K562 (cell line): ENCODE data around the gene FANCI. TPM values are rescaled to one million over a fixed set of nuclear protein-coding genes. Genes with fewer than 3 reads are reported as not detected.

Experiments
- ARID2 ChIP-seq: fragments of 450-650 bp; IDR thresholded peaks from 2 replicates; pipeline ENCODE4 v1.6.1; 2017; ENCODE audit warnings: antibody characterized with exemption, mild to moderate bottlenecking
- CHD4 ChIP-seq: fragments of 200-600 bp; sonication (generic); IDR thresholded peaks from 3 replicates; pipeline ENCODE4 v1.6.1; 2012; ENCODE audit warnings: low read depth, mild to moderate bottlenecking, mixed read lengths, low read length, inconsistent platforms; ENCODE audit not compliant: insufficient read depth, insufficient replicate concordance, poor library complexity, severe bottlenecking
- CREM ChIP-seq: IDR thresholded peaks from 2 replicates; pipeline ENCODE4 v1.6.1; 2014; ENCODE audit warnings: antibody characterized with exemption, low read depth
- EHMT2 ChIP-seq: fragments of 450-650 bp; IDR thresholded peaks from 2 replicates; pipeline ENCODE4 v1.6.1; 2018; ENCODE audit warnings: antibody characterized with exemption
- ERF ChIP-seq: fragments of 450-650 bp; formaldehyde crosslinking; IDR thresholded peaks from 2 replicates; pipeline ENCODE4 v1.4.0; 2020; ENCODE audit warnings: mild to moderate bottlenecking, mixed read lengths
- MAZ ChIP-seq, 2 experiments: fragments of 450-650 bp in 1 of 2; sonication (generic) in 1 of 2; formaldehyde crosslinking; IDR thresholded peaks in 1 of 2; conservative IDR thresholded peaks in 1 of 2; 2 replicates each; pipeline versions ENCODE4 v1.4.0 to v1.5.0; 2020; ENCODE audit warnings: mild to moderate bottlenecking in 1 of 2, missing genetic modification reagents in 1 of 2
- RB1 ChIP-seq: fragments of 450-650 bp; IDR thresholded peaks from 2 replicates; pipeline ENCODE4 v1.6.1; 2017; ENCODE audit warnings: low read depth, mild to moderate bottlenecking
- RCOR1 ChIP-seq, 2 experiments: IDR thresholded peaks; 2 replicates each; pipeline ENCODE4 v1.6.1; 2012; ENCODE audit warnings: low read depth in 2 of 2, low read length in 2 of 2, borderline replicate concordance in 1 of 2, improper control_type of control experiment in 1 of 2
- SP2 ChIP-seq: IDR thresholded peaks from 2 replicates; pipeline ENCODE4 v1.6.1; 2011; ENCODE audit warnings: mild to moderate bottlenecking, low read depth, low read length, moderate library complexity; ENCODE audit not compliant: poor library complexity, severe bottlenecking; ENCODE audit errors: extremely low read depth
- SRSF1 ChIP-seq: fragments of 200-400 bp; formaldehyde crosslinking; IDR thresholded peaks from 2 replicates; pipeline ENCODE4 v1.6.1; 2017; ENCODE audit warnings: mild to moderate bottlenecking, low read depth, low read length, moderate library complexity
- SRSF9 ChIP-seq: fragments of 200-400 bp; formaldehyde crosslinking; IDR thresholded peaks from 2 replicates; pipeline ENCODE4 v1.6.1; 2017; ENCODE audit warnings: low read depth, low read length, borderline replicate concordance
- STAG1 ChIP-seq: sonication (generic); formaldehyde crosslinking; IDR thresholded peaks from 2 replicates; pipeline ENCODE4 v1.5.0; 2020; ENCODE audit warnings: missing genetic modification reagents, borderline replicate concordance
- ZFPM2 ChIP-seq: fragments of 250-450 bp; sonication (Bioruptor Pico); IDR thresholded peaks from 2 replicates; pipeline ENCODE4 v1.5.1; 2022; ENCODE audit warnings: mild to moderate bottlenecking
- ZNF134 ChIP-seq: fragments of 250-450 bp; sonication (Bioruptor Pico); conservative IDR thresholded peaks from 2 replicates; pipeline ENCODE4 v1.4.0; 2020
- ZNF197 ChIP-seq: fragments of 200-800 bp; sonication (Bioruptor generic); IDR thresholded peaks from 2 replicates; pipeline ENCODE4 v1.6.1; 2016; ENCODE audit warnings: low read depth, missing genetic modification characterization, missing compliant biosample characterization
- ZNF212 ChIP-seq: fragments of 450-650 bp; formaldehyde crosslinking; IDR thresholded peaks from 2 replicates; pipeline ENCODE4 v1.4.0; 2020; ENCODE audit warnings: mild to moderate bottlenecking
- ZNF24 ChIP-seq: fragments of 450-650 bp; IDR thresholded peaks from 2 replicates; pipeline ENCODE4 v1.6.1; 2016
- ZNF253 ChIP-seq: fragments of 250-450 bp; sonication (Bioruptor Pico); conservative IDR thresholded peaks from 2 replicates; pipeline ENCODE4 v1.6.1; 2021; ENCODE audit warnings: mild to moderate bottlenecking
- ZNF263 ChIP-seq: sonication (generic); formaldehyde crosslinking; IDR thresholded peaks from 2 replicates; pipeline ENCODE4 v1.8.0; 2022; ENCODE audit warnings: mild to moderate bottlenecking, missing genetic modification reagents, borderline replicate concordance
- polyA plus RNA-seq, 8 experiments: library from polyadenylated mRNA; depleted of rRNA in 4 of 8; stranded (reverse) in 5 of 8; unstranded in 3 of 8; fragments of >200 nt; fragmentation: Nextera tagmentation in 2 of 8; fragmentation: Illumina TruSeq in 1 of 8; extraction: Ambion mirVana in 2 of 8; extraction: Trizol in 1 of 8; gene quantifications; 2 replicates each; pipeline versions ENCODE4 v1.2.1 to v1.2.3, GENCODE V29; 2011 to 2014; ENCODE audit warnings: inconsistent platforms in 1 of 8, missing spikeins in 1 of 8
- total RNA-seq, 7 experiments: library from RNA; depleted of rRNA in 6 of 7; stranded (reverse); fragments of >200 nt in 6 of 7; fragmentation: Illumina TruSeq in 2 of 7; extraction: Trizol in 2 of 7; gene quantifications; 2 replicates each; pipeline versions ENCODE4 v1.2.1 to v1.2.3, GENCODE V29; 2011 to 2021; ENCODE audit warnings: low replicate concordance in 1 of 7
- TF ChIP-seq, protein P1 (sequence below): fragments of 250-450 bp; sonication (Bioruptor Pico); IDR thresholded peaks from 2 replicates; pipeline ENCODE4 v1.4.0; 2020
- TF ChIP-seq, protein P2 (sequence below): fragments of 250-450 bp; sonication (Bioruptor Pico); IDR thresholded peaks from 2 replicates; pipeline ENCODE4 v1.5.0; 2020; ENCODE audit warnings: mild to moderate bottlenecking, borderline replicate concordance

Gene FANCI
- total and polyA plus RNA-seq, 9 of the 15 experiments (the other 6 are each of a cell fraction or from before 2014, with no cell fraction given): 72.1 to 165 (median 131) TPM

DNA sequence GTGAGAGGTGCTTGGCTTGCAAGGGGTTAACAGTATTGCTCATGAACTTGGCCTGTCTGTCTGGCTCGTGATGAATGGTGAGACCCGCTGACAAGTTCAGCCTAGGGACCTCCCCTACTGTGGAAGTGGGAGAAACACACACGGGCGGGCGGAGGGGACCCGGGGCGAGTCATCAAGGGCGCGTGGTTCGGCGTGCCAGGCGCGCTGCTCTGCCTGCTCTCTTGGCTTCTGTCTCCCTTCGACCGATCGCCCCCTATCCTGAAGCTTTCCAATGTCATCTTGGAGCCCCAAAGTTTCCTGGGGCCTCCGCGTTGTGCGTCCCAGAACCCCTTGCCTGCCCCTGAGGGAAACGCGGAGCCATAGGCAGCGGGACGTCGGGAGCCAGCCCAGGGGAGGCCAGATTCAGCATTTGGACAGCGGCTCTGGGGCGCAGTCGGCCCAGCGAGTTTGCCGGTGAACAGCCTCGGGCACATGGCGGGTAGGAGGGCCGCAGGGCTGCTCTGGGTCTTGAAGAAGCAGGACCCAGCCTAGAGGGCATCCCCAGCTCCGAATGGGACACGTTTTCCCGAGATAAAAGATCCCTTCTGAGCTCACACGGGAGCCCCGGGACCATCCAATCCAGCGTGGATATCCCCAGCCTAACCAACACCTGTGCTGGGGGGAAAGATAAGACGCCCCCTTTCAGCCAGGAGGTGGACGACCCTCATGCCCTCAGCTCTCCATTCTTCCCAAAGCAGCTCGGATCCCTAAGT, 117.8 kb downstream of the FANCI start (continued):
- TF ChIP-seq ZFPM2: no peak
- TF ChIP-seq SP2: no peak
- TF ChIP-seq CHD4: no peak
- peak; percentile 96 for TF ChIP-seq EHMT2
- TF ChIP-seq SRSF9: no peak
- TF ChIP-seq ZNF212: no peak
- TF ChIP-seq ZNF197 (CRISPR knock-in tag): no peak
- TF ChIP-seq CREM: 0 out of 2 replicates have a peak, but pooled peaks have one; percentile 49
- peak; percentile 19; the same call in 1 of the 2 replicates for TF ChIP-seq STAG1 (CRISPR knock-in tag)
- no peak for TF ChIP-seq ZNF24
- no peak for TF ChIP-seq RB1
- TF ChIP-seq ARID2: no peak
- TF ChIP-seq ZNF134 (CRISPR knock-in tag): no peak
- peak in 1 of 2 experiments; percentile 34; a peak in 1 of 4 replicates for TF ChIP-seq MAZ (CRISPR knock-in tag; conservative IDR thresholded peaks at IDR 0.05 in 1 of 2, IDR thresholded peaks at IDR 0.05 in 1 of 2)
- no peak for TF ChIP-seq ERF (CRISPR knock-in tag)
- TF ChIP-seq RCOR1 (IDR thresholded peaks at IDR 0.05; ENCODE audit: borderline replicate concordance in 1 of 2, low read depth in 2 of 2, low read length in 2 of 2): peak in 1 of 2 experiments; percentile 64; a peak in 1 of 4 replicates
- TF ChIP-seq, protein P1, sequence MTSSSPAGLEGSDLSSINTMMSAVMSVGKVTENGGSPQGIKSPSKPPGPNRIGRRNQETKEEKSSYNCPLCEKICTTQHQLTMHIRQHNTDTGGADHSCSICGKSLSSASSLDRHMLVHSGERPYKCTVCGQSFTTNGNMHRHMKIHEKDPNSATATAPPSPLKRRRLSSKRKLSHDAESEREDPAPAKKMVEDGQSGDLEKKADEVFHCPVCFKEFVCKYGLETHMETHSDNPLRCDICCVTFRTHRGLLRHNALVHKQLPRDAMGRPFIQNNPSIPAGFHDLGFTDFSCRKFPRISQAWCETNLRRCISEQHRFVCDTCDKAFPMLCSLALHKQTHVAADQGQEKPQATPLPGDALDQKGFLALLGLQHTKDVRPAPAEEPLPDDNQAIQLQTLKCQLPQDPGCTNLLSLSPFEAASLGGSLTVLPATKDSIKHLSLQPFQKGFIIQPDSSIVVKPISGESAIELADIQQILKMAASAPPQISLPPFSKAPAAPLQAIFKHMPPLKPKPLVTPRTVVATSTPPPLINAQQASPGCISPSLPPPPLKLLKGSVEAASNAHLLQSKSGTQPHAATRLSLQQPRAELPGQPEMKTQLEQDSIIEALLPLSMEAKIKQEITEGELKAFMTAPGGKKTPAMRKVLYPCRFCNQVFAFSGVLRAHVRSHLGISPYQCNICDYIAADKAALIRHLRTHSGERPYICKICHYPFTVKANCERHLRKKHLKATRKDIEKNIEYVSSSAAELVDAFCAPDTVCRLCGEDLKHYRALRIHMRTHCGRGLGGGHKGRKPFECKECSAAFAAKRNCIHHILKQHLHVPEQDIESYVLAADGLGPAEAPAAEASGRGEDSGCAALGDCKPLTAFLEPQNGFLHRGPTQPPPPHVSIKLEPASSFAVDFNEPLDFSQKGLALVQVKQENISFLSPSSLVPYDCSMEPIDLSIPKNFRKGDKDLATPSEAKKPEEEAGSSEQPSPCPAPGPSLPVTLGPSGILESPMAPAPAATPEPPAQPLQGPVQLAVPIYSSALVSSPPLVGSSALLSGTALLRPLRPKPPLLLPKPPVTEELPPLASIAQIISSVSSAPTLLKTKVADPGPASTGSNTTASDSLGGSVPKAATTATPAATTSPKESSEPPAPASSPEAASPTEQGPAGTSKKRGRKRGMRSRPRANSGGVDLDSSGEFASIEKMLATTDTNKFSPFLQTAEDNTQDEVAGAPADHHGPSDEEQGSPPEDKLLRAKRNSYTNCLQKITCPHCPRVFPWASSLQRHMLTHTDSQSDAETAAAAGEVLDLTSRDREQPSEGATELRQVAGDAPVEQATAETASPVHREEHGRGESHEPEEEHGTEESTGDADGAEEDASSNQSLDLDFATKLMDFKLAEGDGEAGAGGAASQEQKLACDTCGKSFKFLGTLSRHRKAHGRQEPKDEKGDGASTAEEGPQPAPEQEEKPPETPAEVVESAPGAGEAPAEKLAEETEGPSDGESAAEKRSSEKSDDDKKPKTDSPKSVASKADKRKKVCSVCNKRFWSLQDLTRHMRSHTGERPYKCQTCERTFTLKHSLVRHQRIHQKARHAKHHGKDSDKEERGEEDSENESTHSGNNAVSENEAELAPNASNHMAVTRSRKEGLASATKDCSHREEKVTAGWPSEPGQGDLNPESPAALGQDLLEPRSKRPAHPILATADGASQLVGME: no peak
- no peak for TF ChIP-seq SRSF1
- peak; percentile 50; the same call in 1 of the 2 replicates for TF ChIP-seq ZNF263 (CRISPR knock-in tag)
- no peak for TF ChIP-seq ZNF253 (CRISPR knock-in tag)
- TF ChIP-seq, protein P2, sequence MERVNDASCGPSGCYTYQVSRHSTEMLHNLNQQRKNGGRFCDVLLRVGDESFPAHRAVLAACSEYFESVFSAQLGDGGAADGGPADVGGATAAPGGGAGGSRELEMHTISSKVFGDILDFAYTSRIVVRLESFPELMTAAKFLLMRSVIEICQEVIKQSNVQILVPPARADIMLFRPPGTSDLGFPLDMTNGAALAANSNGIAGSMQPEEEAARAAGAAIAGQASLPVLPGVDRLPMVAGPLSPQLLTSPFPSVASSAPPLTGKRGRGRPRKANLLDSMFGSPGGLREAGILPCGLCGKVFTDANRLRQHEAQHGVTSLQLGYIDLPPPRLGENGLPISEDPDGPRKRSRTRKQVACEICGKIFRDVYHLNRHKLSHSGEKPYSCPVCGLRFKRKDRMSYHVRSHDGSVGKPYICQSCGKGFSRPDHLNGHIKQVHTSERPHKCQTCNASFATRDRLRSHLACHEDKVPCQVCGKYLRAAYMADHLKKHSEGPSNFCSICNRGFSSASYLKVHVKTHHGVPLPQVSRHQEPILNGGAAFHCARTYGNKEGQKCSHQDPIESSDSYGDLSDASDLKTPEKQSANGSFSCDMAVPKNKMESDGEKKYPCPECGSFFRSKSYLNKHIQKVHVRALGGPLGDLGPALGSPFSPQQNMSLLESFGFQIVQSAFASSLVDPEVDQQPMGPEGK (CRISPR knock-in tag): no peak
